ENCODE results near the gene CGAS. TPM values are rescaled to one million over a fixed set of nuclear protein-coding genes. Genes with fewer than 3 reads are reported as not detected.

Gene CGAS
- total and polyA plus RNA-seq, 9 of the 15 experiments (the other 6 are each of a cell fraction or from before 2014, with no cell fraction given) = 0.01 to 0.32 (median 0.06) TPM; not detected in 2

GRCh38 chr6:73461537-73462350, 9.6 kb upstream of the CGAS start, which contains the start of gene MTO1 (continued):
- TF ChIP-seq DNMT1 (IDR thresholded peaks at IDR 0.05) (0 out of 2 replicates have a peak, but pooled peaks have one; percentile 72), SMARCE1 (IDR thresholded peaks at IDR 0.05) (peak; percentile 35; the same call in 1 of the 2 replicates), NCOA6 (IDR thresholded peaks at IDR 0.05) (peak; percentile 92), ZNF586 (CRISPR knock-in tag; conservative IDR thresholded peaks at IDR 0.05) (no peak), ZNF24 (IDR thresholded peaks at IDR 0.05) (no peak), SUPT5H (IDR thresholded peaks at IDR 0.05) (peak; percentile 89), STAG1 (CRISPR knock-in tag; IDR thresholded peaks at IDR 0.05; ENCODE audit: borderline replicate concordance) (no peak), ZBTB1 (CRISPR knock-in tag; IDR thresholded peaks at IDR 0.05; ENCODE audit: borderline replicate concordance, low read depth) (no peak), EP400 (IDR thresholded peaks at IDR 0.05) (peak; percentile 97), ZNF146 (CRISPR knock-in tag; IDR thresholded peaks at IDR 0.05; ENCODE audit: unreplicated experiment) (no peak), NFRKB (IDR thresholded peaks at IDR 0.05; ENCODE audit: low read depth) (peak; percentile 95), BRD9 (IDR thresholded peaks at IDR 0.05; ENCODE audit: low read depth, partially characterized antibody) (peak; percentile 91), POLR3G (IDR thresholded peaks at IDR 0.05; ENCODE audit: extremely low read depth, insufficient read length, insufficient replicate concordance) (no peak), SLC30A9 (CRISPR knock-in tag; IDR thresholded peaks at IDR 0.05) (no peak), ZFP1 (CRISPR knock-in tag; IDR thresholded peaks at IDR 0.05) (no peak), TAF15 (IDR thresholded peaks at IDR 0.05; ENCODE audit: low read depth, low read length) (no peak), JUN (IDR thresholded peaks at IDR 0.05; ENCODE audit: borderline replicate concordance, low read depth, low read length) (0 out of 2 replicates have a peak, but pooled peaks have one; percentile 37), JUN (CRISPR knock-in tag; IDR thresholded peaks at IDR 0.05; ENCODE audit: borderline replicate concordance) (no peak), KDM4B (IDR thresholded peaks at IDR 0.05; ENCODE audit: borderline replicate concordance in 2 of 2, low read depth in 1 of 2) (peak in 1 of 2 experiments; percentile 84; a peak in 1 of 4 replicates)
- TF ChIP-seq, protein P1, sequence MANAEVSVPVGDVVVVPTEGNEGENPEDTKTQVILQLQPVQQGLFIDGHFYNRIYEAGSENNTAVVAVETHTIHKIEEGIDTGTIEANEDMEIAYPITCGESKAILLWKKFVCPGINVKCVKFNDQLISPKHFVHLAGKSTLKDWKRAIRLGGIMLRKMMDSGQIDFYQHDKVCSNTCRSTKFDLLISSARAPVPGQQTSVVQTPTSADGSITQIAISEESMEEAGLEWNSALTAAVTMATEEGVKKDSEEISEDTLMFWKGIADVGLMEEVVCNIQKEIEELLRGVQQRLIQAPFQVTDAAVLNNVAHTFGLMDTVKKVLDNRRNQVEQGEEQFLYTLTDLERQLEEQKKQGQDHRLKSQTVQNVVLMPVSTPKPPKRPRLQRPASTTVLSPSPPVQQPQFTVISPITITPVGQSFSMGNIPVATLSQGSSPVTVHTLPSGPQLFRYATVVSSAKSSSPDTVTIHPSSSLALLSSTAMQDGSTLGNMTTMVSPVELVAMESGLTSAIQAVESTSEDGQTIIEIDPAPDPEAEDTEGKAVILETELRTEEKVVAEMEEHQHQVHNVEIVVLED (CRISPR knock-in tag; IDR thresholded peaks at IDR 0.05) = peak; percentile 96

All from K562 (cell line).